Measurements from ENCODE around the gene FBXL13. TPM values are rescaled to one million over a fixed set of nuclear protein-coding genes. Genes with fewer than 3 reads are reported as not detected.
"Not testable (repeated sequence)": the region's sequence is repeated elsewhere in the genome, so short reads cannot be mapped to it uniquely, and the experiment has no call there.

The FBXL13 gene
- total RNA-seq, 1 donor from 2014 or later, result 4.7 TPM

GRCh38 chr7:103051519-103051918 lies 23.1 kb downstream of the FBXL13 start:
- Mint-ChIP-seq H3K27me3 (ENCODE audit: low read depth) (no peaks in the 10 kb centered on the region), H3K27ac (no peak overlapping the region), H3K4me3 (no peak overlapping the region), H3K4me1 (no peaks in the 10 kb centered on the region), H3K9me3 (peaks cover 34% of the 10 kb centered on the region), H3K36me3 (peaks cover 43% of the 10 kb centered on the region)
- no peak for DNase-seq (ENCODE audit: low spot score in 2 of 2, unreplicated experiment in 2 of 2)
- TF ChIP-seq CTCF (IDR thresholded peaks at IDR 0.05; ENCODE audit: unreplicated experiment), result no peak

- DNase-seq (ENCODE audit: low spot score in 2 of 2, unreplicated experiment in 2 of 2), result no peak
- H3K4me3 Mint-ChIP-seq, result no peak overlapping the region
- no peak for TF ChIP-seq CTCF (IDR thresholded peaks at IDR 0.05; ENCODE audit: unreplicated experiment)
- H3K36me3 Mint-ChIP-seq, result peaks cover 56% of the 10 kb centered on the region
- no peaks in the 10 kb centered on the region for H3K4me1 Mint-ChIP-seq
- peaks cover 46% of the 10 kb centered on the region for H3K9me3 Mint-ChIP-seq
- no peak overlapping the region for H3K27ac Mint-ChIP-seq
- no peaks in the 10 kb centered on the region for H3K27me3 Mint-ChIP-seq (ENCODE audit: low read depth)
These were observed 25.8 kb downstream of the FBXL13 start for GRCh38 chr7:103048833-103049232.

GRCh38 chr7:103041815-103042214 lies 32.8 kb downstream of the FBXL13 start:
- not testable (repeated sequence) for H3K4me3 Mint-ChIP-seq

GRCh38 chr7:103037823-103038739 lies 36.5 kb downstream of the FBXL13 start:
- H3K4me3 Mint-ChIP-seq, result not testable (repeated sequence)

More at GRCh38 chr7:103041815-103042214, 32.8 kb downstream of the FBXL13 start:
- not testable (repeated sequence) for DNase-seq (ENCODE audit: low spot score in 2 of 2, unreplicated experiment in 2 of 2); H3K27ac Mint-ChIP-seq; H3K4me1 Mint-ChIP-seq; H3K27me3 Mint-ChIP-seq (ENCODE audit: low read depth)
- peaks cover 57% of the 10 kb centered on the region for H3K9me3 Mint-ChIP-seq
- H3K36me3 Mint-ChIP-seq, result peaks cover 24% of the 10 kb centered on the region

GRCh38 chr7:103037476-103037822 lies 37.1 kb downstream of the FBXL13 start:
- no peak for TF ChIP-seq CTCF (IDR thresholded peaks at IDR 0.05; ENCODE audit: unreplicated experiment)
- Mint-ChIP-seq H3K27me3 (ENCODE audit: low read depth) (no peaks in the 10 kb centered on the region), H3K27ac (no peak overlapping the region), H3K9me3 (peaks cover 32% of the 10 kb centered on the region), H3K4me1 (no peaks in the 10 kb centered on the region), H3K36me3 (no peaks in the 10 kb centered on the region), H3K4me3 (no peak overlapping the region)
- no peak for DNase-seq (ENCODE audit: low spot score in 2 of 2, unreplicated experiment in 2 of 2)

More at GRCh38 chr7:103037823-103038739, 36.5 kb downstream of the FBXL13 start:
- H3K27me3 Mint-ChIP-seq (ENCODE audit: low read depth); DNase-seq (ENCODE audit: low spot score in 2 of 2, unreplicated experiment in 2 of 2); H3K36me3 Mint-ChIP-seq; H3K4me1 Mint-ChIP-seq; H3K27ac Mint-ChIP-seq: not testable (repeated sequence)
- H3K9me3 Mint-ChIP-seq, result peaks cover 38% of the 10 kb centered on the region

GRCh38 chr7:103034318-103034717 lies 40.3 kb downstream of the FBXL13 start:
- not testable (repeated sequence) for DNase-seq (ENCODE audit: low spot score in 2 of 2, unreplicated experiment in 2 of 2); H3K4me3 Mint-ChIP-seq; H3K27ac Mint-ChIP-seq

GRCh38 chr7:103031781-103032180 lies 42.8 kb downstream of the FBXL13 start:
- no peaks in the 10 kb centered on the region for H3K4me1 Mint-ChIP-seq

More at GRCh38 chr7:103034318-103034717, 40.3 kb downstream of the FBXL13 start:
- not testable (repeated sequence) for H3K4me1 Mint-ChIP-seq; H3K36me3 Mint-ChIP-seq; H3K9me3 Mint-ChIP-seq; H3K27me3 Mint-ChIP-seq (ENCODE audit: low read depth)

More at GRCh38 chr7:103031781-103032180, 42.8 kb downstream of the FBXL13 start:
- Mint-ChIP-seq H3K9me3 (no peaks in the 10 kb centered on the region), H3K4me3 (no peak overlapping the region), H3K27me3 (ENCODE audit: low read depth) (no peaks in the 10 kb centered on the region), H3K27ac (no peak overlapping the region), H3K36me3 (no peaks in the 10 kb centered on the region)
- no peak for DNase-seq (ENCODE audit: low spot score in 2 of 2, unreplicated experiment in 2 of 2)
- TF ChIP-seq CTCF (IDR thresholded peaks at IDR 0.05; ENCODE audit: unreplicated experiment), result no peak
